Keratinocyte (primary cell): ENCODE measurements around the gene TAF4.

ENCODE experiments used
- CTCF ChIP-seq, 3 experiments: IDR thresholded peaks in 1 of 3; conservative IDR thresholded peaks in 1 of 3; optimal IDR thresholded peaks in 1 of 3; 2 replicates in 2 of 3; 3 replicates in 1 of 3; pipeline versions ENCODE3 to v1.5.1; 2011; ENCODE audit warnings: low read length in 3 of 3, mild to moderate bottlenecking in 3 of 3, moderate library complexity in 2 of 3, control low read depth in 1 of 3, inconsistent platforms in 1 of 3; ENCODE audit not compliant: insufficient read depth in 2 of 3; ENCODE audit errors: extremely low read depth in 1 of 3
- EZH2 ChIP-seq: IDR thresholded peaks from one replicate; pipeline ENCODE4 v1.6.1; 2012; ENCODE audit warnings: inconsistent platforms, mild to moderate bottlenecking, low read length, moderate library complexity

DNA sequence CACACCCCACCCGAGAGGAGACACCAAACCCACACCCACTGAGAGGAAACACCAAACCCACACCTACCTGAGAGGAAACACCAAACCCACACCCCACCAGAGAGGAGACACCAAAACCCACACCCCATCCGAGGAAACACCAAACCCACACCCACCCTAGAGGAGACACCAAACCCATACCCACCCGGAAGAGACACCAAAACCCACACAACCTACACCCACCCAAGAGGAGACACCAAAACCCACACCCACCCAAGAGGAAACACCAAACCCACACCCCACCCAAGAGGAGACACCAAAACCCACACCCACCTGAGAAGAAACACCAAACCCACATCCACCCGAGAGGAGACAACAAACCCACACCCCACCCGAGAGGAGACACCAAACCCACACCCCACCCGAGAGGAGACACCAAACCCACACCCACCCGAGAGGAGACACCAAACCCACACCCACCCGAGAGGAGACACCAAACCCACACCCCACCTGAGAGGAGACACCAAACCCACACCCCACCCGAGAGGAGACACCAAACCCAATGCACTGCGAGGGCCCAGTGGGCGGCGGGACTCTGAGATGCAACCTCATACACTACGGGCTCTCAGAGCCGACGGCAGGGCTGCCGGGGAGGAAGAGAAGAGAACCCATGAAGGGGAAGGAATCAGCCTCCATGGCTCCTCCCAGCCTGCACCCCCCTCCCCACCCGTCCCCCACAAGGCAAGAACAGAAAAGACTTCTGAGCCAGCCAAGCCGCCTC, 83.3 kb downstream of the TAF4 start:
- TF ChIP-seq CTCF (optimal IDR thresholded peaks at IDR 0.05 in 1 of 3, IDR thresholded peaks at IDR 0.05 in 1 of 3, conservative IDR thresholded peaks at IDR 0.05 in 1 of 3; ENCODE audit: extremely low read depth in 1 of 3, insufficient read depth in 2 of 3, low read length in 3 of 3): no peak
- TF ChIP-seq EZH2: no peak
